GM12872 (cell line): ENCODE measurements around the gene ACSS3.

ENCODE experiments used
- TF ChIP-seq, protein P1 (sequence below): IDR thresholded peaks from 3 replicates; pipeline ENCODE4 v1.5.1; 2011; ENCODE audit warnings: low read depth, mild to moderate bottlenecking, low read length, moderate library complexity; ENCODE audit not compliant: insufficient read depth

The ACSS3 gene

DNA sequence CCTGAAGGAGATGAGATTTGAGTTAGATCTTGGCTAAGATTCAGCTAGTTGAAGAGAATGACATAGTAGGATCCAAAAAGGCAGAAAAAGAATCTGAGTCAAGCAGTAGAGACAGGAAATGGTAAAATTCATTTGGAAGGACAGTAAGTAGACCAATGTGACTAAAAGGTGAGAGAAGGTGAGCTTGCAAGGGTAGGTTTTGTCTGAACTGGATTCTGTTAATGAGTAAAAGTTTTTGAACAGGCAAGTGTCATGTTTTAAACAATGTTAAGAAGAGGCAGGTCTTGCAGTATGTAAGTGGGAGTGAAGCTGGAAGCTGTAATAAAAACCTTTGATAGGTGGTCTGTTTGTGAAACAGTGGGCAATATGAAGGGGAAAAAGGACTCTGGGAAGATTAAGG, 58.6 kb downstream of the ACSS3 start:
- TF ChIP-seq, protein P1, sequence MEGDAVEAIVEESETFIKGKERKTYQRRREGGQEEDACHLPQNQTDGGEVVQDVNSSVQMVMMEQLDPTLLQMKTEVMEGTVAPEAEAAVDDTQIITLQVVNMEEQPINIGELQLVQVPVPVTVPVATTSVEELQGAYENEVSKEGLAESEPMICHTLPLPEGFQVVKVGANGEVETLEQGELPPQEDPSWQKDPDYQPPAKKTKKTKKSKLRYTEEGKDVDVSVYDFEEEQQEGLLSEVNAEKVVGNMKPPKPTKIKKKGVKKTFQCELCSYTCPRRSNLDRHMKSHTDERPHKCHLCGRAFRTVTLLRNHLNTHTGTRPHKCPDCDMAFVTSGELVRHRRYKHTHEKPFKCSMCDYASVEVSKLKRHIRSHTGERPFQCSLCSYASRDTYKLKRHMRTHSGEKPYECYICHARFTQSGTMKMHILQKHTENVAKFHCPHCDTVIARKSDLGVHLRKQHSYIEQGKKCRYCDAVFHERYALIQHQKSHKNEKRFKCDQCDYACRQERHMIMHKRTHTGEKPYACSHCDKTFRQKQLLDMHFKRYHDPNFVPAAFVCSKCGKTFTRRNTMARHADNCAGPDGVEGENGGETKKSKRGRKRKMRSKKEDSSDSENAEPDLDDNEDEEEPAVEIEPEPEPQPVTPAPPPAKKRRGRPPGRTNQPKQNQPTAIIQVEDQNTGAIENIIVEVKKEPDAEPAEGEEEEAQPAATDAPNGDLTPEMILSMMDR = no peak

DNA sequence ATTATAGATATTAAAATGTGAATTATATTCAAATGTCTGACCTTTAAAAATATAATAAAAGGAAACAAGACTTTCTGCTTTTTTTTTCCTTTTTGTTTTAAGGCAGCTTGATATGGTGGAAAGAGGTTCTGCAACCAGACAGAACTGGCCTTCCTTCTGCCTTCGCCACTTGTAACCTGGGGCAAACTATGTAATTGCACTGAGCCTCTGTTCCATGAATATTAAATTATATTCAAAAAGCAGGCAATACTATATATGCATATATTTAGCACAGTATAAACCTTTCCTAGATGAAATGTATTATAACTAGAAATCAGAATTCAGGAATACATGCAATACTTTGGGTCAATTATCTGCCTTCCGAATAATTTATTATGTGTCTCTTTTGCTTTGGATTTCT, 59.9 kb downstream of the ACSS3 start:
- TF ChIP-seq, protein P1 = no peak

DNA sequence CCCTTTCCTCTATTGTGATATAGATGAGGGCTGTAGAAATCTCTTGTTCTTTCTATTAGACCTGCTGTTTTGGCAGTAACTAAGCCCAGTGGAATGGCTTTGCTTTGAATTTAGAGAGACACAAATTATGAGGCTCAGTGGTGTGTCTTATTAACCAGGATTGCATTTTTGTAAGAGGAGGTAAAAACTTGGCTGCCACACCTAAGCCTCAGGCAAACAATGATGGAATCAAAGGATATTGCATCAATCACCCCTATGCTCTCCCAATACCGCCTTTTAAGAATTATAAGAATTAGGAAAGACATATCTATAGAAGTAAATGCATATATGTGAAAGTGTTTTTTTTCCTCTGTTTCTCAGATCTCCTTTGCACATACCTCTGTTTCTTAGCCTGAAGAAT, 63.3 kb downstream of the ACSS3 start:
- TF ChIP-seq, protein P1 = no peak

GRCh38 chr12:81143057-81143456, 65.2 kb downstream of the ACSS3 start:
- TF ChIP-seq, protein P1 = no peak

- TF ChIP-seq, protein P1 = no peak
These were observed 68.6 kb downstream of the ACSS3 start for GRCh38 chr12:81146228-81147225.

DNA sequence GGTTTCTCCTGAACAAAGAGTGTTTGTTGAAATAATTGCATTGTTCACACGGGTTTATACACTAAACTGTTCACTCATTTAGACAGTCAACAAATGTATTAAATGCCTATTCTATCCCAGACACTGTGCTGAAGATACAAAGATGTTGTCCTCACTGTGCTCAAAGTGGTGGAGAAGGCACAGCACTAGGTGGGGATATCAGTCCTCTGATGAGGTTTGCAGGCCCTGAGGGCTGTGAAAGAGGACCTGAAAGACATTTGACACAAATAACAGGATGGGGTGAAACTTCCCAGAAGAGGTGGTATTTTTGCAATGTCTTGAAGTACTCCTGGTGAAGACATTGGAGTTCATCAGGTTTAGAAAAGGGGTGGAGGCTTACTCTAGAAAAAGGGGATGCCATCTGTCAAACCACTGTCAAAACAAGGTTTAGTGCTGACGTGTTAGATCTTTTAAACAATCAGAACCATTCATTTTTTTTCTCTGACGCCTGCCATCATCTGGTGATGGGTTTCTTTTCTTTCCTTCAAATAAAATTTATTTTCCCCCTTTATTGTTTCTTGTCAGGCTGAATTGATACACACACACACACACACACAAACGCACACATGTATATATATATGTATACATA, 69.5 kb downstream of the ACSS3 start:
- TF ChIP-seq, protein P1 = no peak

- TF ChIP-seq, protein P1 = no peak
These were observed 72.5 kb downstream of the ACSS3 start for GRCh38 chr12:81150382-81150781.
